Spleen (tissue), 11 donors: ENCODE measurements around the gene USP53. TPM values are rescaled to one million over a fixed set of nuclear protein-coding genes. Genes with fewer than 3 reads are reported as not detected.
A peak's percentile ranks its signal among the peaks of the same experiment; 100 is the strongest.

Source experiments
- DNase-seq: peaks from one replicate; pipeline ENCODE4 v3.0.0-alpha.2; 2020
- H3K27ac ChIP-seq, 8 donors: fragments of 200-600 bp; sonication (generic) in 7 of 8; 1 replicate in 4 of 8; 2 replicates in 4 of 8; pipeline versions ENCODE4 v1.5.0 to v1.8.0; 2016 to 2021; ENCODE audit warnings: inconsistent platforms in 4 of 8, mild to moderate bottlenecking in 4 of 8, moderate library complexity in 1 of 8
- H3K27me3 ChIP-seq, 7 donors: fragments of 200-600 bp; sonication (generic) in 6 of 7; replicated peaks in 1 of 7; 1 replicate in 4 of 7; 2 replicates in 3 of 7; pipeline versions ENCODE4 v1.5.0 to v1.8.0; 2016 to 2021; ENCODE audit warnings: inconsistent platforms in 3 of 7, mild to moderate bottlenecking in 1 of 7
- H3K36me3 ChIP-seq, 6 donors: fragments of 200-600 bp; sonication (generic) in 5 of 6; 1 replicate in 4 of 6; 2 replicates in 2 of 6; pipeline versions ENCODE4 v1.5.0 to v1.8.0; 2016 to 2021; ENCODE audit warnings: inconsistent platforms in 2 of 6
- H3K4me1 ChIP-seq, 6 donors: fragments of 200-600 bp; sonication (generic) in 5 of 6; 1 replicate in 3 of 6; 2 replicates in 3 of 6; pipeline versions ENCODE4 v1.5.0 to v1.8.0; 2016 to 2021; ENCODE audit warnings: inconsistent platforms in 3 of 6
- H3K4me3 ChIP-seq, 8 donors: fragments of 200-600 bp; sonication (generic) in 7 of 8; 1 replicate in 4 of 8; 2 replicates in 4 of 8; pipeline versions ENCODE4 v1.5.0 to v1.8.0; 2016 to 2021; ENCODE audit warnings: inconsistent platforms in 4 of 8, mild to moderate bottlenecking in 4 of 8, moderate library complexity in 2 of 8
- H3K9me3 ChIP-seq, 8 donors: fragments of 200-600 bp; sonication (generic) in 7 of 8; 1 replicate in 4 of 8; 2 replicates in 4 of 8; pipeline versions ENCODE4 v1.5.0 to v1.8.0; 2016 to 2021; ENCODE audit warnings: inconsistent platforms in 4 of 8
- POLR2A ChIP-seq, 3 donors: fragments of 450-650 bp; IDR thresholded peaks; one replicate each; pipeline ENCODE4 v1.5.1; 2017; ENCODE audit warnings: antibody characterized with exemption in 3 of 3, mild to moderate bottlenecking in 1 of 3
- POLR2AphosphoS5 ChIP-seq, 3 donors: sonication (generic); formaldehyde crosslinking; IDR thresholded peaks; one replicate each; pipeline ENCODE4 v1.5.1; 2017; ENCODE audit warnings: antibody characterized with exemption in 3 of 3
- WGBS, 5 donors: extraction: QIAGEN DNeasy Blood & Tissue Kit in 3 of 5; methylation state at CpG; one replicate each; pipeline versions ENCODE4 v1.1.5 to v1.1.7; 2013 to 2018; 5-methylcytosine and 5-hydroxymethylcytosine counted together
- intact Hi-C: fragments of 100-400 bp; cut with DNase I; formaldehyde crosslinking; loops from one replicate; pipeline ENCODE4 v1.15.0; 2023; ENCODE audit warnings: low total_unique reads
- polyA plus RNA-seq, 3 donors: library from polyadenylated mRNA; stranded (reverse); fragments of 200-250 nt; gene quantifications; one replicate each; pipeline ENCODE4 v1.2.1, GENCODE V29; 2013
- total RNA-seq, 7 donors: library from RNA; depleted of rRNA in 3 of 7; stranded (reverse); fragments of >200 nt in 3 of 7; fragmentation: NEBNext Ultra II Directional in 4 of 7; extraction: Animal tissue kit (Norgen Biotek cat#: 25700) in 4 of 7; gene quantifications; one replicate each; pipeline versions ENCODE4 v1.1.0 to v1.2.1, GENCODE V29; 2016 to 2021
- TF ChIP-seq, protein P1 (sequence below), 11 experiments: fragments of 200-600 bp in 7 of 11; fragments of 450-650 bp in 4 of 11; sonication (generic) in 4 of 11; IDR thresholded peaks in 8 of 11; conservative IDR thresholded peaks in 3 of 11; 1 replicate in 7 of 11; 2 replicates in 4 of 11; pipeline versions ENCODE4 v1.4.0 to v1.8.0; 2016 to 2021; ENCODE audit warnings: antibody characterized with exemption in 11 of 11, inconsistent platforms in 4 of 11, mild to moderate bottlenecking in 1 of 11
- donor health status: healthy with polysubstance abuse.
- donor health status: DM: no; HTN: no; CAD: no; lungs with moderate emphysema.
- donor health status: DM: no; HTN: no; CAD: no.
- donor health status: Bipolar disorder and iron deficiency.
- donor health status: healthy.
- donor health status: DM: no; HTN: no; CAD: no.
- donor health status: DM: yes; HTN: yes; CAD: no.

USP53 gene
- total and polyA plus RNA-seq, 10 donors, result 4.0 to 42.6 (median 18.6) TPM

DNA sequence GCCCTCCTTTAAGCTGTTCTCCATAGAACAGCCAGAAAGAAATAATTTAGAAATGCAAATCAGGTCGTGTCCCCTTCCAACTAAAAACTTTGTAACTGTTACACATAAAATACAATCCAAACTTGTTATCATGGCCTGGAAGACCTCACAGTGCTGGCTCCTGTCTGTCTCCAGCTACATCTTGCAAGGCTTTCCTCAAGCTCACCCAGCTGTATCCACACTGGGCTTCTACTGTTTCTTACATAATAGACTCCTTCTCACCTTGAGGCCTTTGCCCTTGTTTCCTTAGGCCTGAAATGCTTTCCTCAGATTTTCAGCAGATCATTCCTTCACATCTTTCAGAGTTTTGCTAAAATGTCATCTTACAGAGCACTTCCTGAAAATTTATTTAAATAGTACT lies 33.5 kb upstream of the USP53 start:
- intact Hi-C loops, result no loop called here
- H3K27ac ChIP-seq, result no peak overlapping the region
- H3K4me1 ChIP-seq, result no peaks in the 10 kb centered on the region
- TF ChIP-seq, protein P1, sequence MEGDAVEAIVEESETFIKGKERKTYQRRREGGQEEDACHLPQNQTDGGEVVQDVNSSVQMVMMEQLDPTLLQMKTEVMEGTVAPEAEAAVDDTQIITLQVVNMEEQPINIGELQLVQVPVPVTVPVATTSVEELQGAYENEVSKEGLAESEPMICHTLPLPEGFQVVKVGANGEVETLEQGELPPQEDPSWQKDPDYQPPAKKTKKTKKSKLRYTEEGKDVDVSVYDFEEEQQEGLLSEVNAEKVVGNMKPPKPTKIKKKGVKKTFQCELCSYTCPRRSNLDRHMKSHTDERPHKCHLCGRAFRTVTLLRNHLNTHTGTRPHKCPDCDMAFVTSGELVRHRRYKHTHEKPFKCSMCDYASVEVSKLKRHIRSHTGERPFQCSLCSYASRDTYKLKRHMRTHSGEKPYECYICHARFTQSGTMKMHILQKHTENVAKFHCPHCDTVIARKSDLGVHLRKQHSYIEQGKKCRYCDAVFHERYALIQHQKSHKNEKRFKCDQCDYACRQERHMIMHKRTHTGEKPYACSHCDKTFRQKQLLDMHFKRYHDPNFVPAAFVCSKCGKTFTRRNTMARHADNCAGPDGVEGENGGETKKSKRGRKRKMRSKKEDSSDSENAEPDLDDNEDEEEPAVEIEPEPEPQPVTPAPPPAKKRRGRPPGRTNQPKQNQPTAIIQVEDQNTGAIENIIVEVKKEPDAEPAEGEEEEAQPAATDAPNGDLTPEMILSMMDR (IDR thresholded peaks at IDR 0.05 in 8 of 11, conservative IDR thresholded peaks at IDR 0.05 in 3 of 11), result no peak
- no peak for TF ChIP-seq POLR2A (IDR thresholded peaks at IDR 0.05)
- TF ChIP-seq POLR2AphosphoS5 (IDR thresholded peaks at IDR 0.05), result no peak
- H3K36me3 ChIP-seq, result no peaks in the 10 kb centered on the region
- H3K9me3 ChIP-seq, result no peaks in the 10 kb centered on the region
- H3K27me3 ChIP-seq, result peaks cover 0 to 5% (median 0%) of the 10 kb centered on the region in 7 donors
- 54 to 69% (median 62%) methylated on average over 1 of the region's 1 CpG for WGBS, 5 donors
- DNase-seq, result no peak
- H3K4me3 ChIP-seq, result no peak overlapping the region

DNA sequence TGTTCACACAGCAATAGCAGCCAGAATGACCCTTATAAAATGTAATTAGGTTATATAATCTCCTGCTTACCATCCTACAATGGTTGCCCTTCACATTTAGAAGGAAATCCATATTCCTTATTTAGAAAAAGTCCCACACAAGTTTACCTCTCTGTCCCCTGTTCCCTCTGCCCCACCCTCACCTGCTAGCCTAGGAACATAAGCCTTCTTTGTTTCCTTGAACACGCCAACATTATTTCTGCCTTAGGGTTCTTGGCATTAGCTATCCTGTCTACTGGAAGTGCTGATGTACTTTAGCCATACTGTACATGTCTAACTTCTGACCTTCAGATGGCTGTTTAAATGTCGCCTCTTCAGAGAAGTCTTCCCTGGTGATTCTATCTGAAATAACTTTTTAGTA lies 28.4 kb upstream of the USP53 start:
- WGBS, 5 donors, result 90 to 93% (median 92%) methylated on average over 2 of the region's 2 CpGs
- intact Hi-C loops, result no loop called here
- H3K36me3 ChIP-seq, result no peaks in the 10 kb centered on the region
- no peak overlapping the region for H3K4me3 ChIP-seq
- no peak overlapping the region for H3K27ac ChIP-seq
- no peak for DNase-seq
- no peaks in the 10 kb centered on the region for H3K9me3 ChIP-seq
- no peaks in the 10 kb centered on the region for H3K4me1 ChIP-seq
- peaks cover 0 to 5% (median 0%) of the 10 kb centered on the region in 7 donors for H3K27me3 ChIP-seq
- no peak for TF ChIP-seq POLR2A (IDR thresholded peaks at IDR 0.05)
- TF ChIP-seq, protein P1 (IDR thresholded peaks at IDR 0.05 in 8 of 11, conservative IDR thresholded peaks at IDR 0.05 in 3 of 11), result no peak
- TF ChIP-seq POLR2AphosphoS5 (IDR thresholded peaks at IDR 0.05), result no peak

DNA sequence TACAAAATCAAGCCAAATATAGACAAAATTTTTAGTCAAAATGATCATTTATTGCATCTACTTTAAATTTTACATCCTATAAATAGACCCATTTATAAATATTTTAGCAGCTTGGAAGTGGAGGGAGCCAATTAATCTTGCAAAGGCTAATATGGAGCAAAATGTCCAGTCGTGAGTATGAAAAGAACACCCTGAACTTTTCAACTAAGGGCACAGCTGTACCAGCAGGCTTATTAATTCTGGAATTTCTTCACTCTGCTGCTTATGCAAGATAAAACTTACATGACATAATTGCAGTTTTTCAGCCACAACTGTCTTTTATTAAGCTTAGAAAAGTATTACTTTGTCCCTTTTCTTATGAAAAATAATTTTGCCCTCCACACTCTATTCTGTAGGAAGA lies 22.9 kb upstream of the USP53 start:
- Histone ChIP-seq H3K27me3 (peaks cover 0 to 4% (median 0%) of the 10 kb centered on the region in 7 donors), H3K36me3 (no peaks in the 10 kb centered on the region), H3K4me3 (no peak overlapping the region), H3K27ac (peak overlapping the region in 5 of 8 donors; percentile 1 to 51 (median 45)), H3K4me1 (no peaks in the 10 kb centered on the region), H3K9me3 (no peaks in the 10 kb centered on the region)
- TF ChIP-seq POLR2AphosphoS5 (IDR thresholded peaks at IDR 0.05), result no peak
- TF ChIP-seq POLR2A (IDR thresholded peaks at IDR 0.05), result no peak
- TF ChIP-seq, protein P1 (IDR thresholded peaks at IDR 0.05 in 8 of 11, conservative IDR thresholded peaks at IDR 0.05 in 3 of 11), result no peak
- WGBS, 5 donors, result 30 to 72% (median 49%) methylated on average over 1 of the region's 1 CpG
- intact Hi-C loops, result no loop called here
- DNase-seq, result no peak

DNA sequence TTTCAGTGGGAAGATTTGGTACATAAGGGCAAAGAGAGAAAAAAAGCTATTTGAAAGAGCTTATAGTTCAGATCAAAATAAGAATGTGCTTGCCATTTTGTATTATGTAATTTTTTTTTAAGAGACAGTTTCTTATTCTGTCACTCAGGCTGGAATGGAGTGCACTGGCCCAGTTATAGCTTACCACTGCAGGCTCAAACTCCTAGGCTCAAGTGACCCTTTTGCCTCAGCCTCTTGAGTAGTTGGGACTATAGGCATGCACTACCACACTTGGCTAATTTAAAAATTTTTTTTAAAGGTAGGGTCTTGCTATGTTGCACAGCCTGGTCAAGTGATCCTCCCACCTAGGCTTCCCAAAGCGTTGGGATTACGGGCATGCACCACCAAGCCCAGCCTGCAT lies 22.2 kb upstream of the USP53 start:
- WGBS, 5 donors, result 88 to 95% (median 92%) methylated on average over 2 of the region's 2 CpGs
- intact Hi-C loops, result no loop called here
- no peaks in the 10 kb centered on the region for H3K36me3 ChIP-seq
- no peaks in the 10 kb centered on the region for H3K4me1 ChIP-seq
- H3K27me3 ChIP-seq, result peaks cover 0 to under 1% (median 0%) of the 10 kb centered on the region in 7 donors
- DNase-seq, result no peak
- peak overlapping the region in 4 of 8 donors; percentile 39 to 49 (median 46) for H3K27ac ChIP-seq
- no peak overlapping the region for H3K4me3 ChIP-seq
- TF ChIP-seq POLR2A (IDR thresholded peaks at IDR 0.05), result no peak
- TF ChIP-seq, protein P1 (IDR thresholded peaks at IDR 0.05 in 8 of 11, conservative IDR thresholded peaks at IDR 0.05 in 3 of 11), result no peak
- no peak for TF ChIP-seq POLR2AphosphoS5 (IDR thresholded peaks at IDR 0.05)
- H3K9me3 ChIP-seq, result no peaks in the 10 kb centered on the region
